Measurements from ENCODE around the gene TWIST2. TPM values are rescaled to one million over a fixed set of nuclear protein-coding genes. Genes with fewer than 3 reads are reported as not detected.

TWIST2 gene
- total RNA-seq, 4 donors from 2014 or later: 1.4 to 41.3 (median 15.7) TPM

- H3K36me3 ChIP-seq: no peaks in the 10 kb centered on the region
- H3K4me1 ChIP-seq: no peaks in the 10 kb centered on the region
- no peak for DNase-seq
- H3K9me3 ChIP-seq: no peaks in the 10 kb centered on the region
- TF ChIP-seq POLR2A (IDR thresholded peaks at IDR 0.05): no peak
- TF ChIP-seq CTCF (IDR thresholded peaks at IDR 0.05): no peak
- H3K27me3 ChIP-seq: no peaks in the 10 kb centered on the region
- no peak overlapping the region for H3K4me3 ChIP-seq
- H3K27ac ChIP-seq: no peak overlapping the region
These were observed 59.9 kb downstream of the TWIST2 start for GRCh38 chr2:238907717-238908173.

- peak in 2 of 3 donors; percentile 47 to 50 for DNase-seq
- no peak overlapping the region for H3K27ac ChIP-seq
- no peaks in the 10 kb centered on the region for H3K27me3 ChIP-seq
- H3K4me1 ChIP-seq: no peaks in the 10 kb centered on the region
- H3K36me3 ChIP-seq: no peaks in the 10 kb centered on the region
- H3K9me3 ChIP-seq: no peaks in the 10 kb centered on the region
- no peak for TF ChIP-seq CTCF (IDR thresholded peaks at IDR 0.05)
- no peak for TF ChIP-seq POLR2A (IDR thresholded peaks at IDR 0.05)
- H3K4me3 ChIP-seq: no peak overlapping the region
These were observed 61.4 kb downstream of the TWIST2 start for GRCh38 chr2:238908960-238909951.

- TF ChIP-seq CTCF (IDR thresholded peaks at IDR 0.05) (no peak), POLR2A (IDR thresholded peaks at IDR 0.05) (no peak)
- H3K27ac ChIP-seq: no peak overlapping the region
- H3K9me3 ChIP-seq: no peaks in the 10 kb centered on the region
- H3K4me3 ChIP-seq: no peak overlapping the region
- peak in 1 of 3 donors; percentile 49 for DNase-seq
- no peaks in the 10 kb centered on the region for H3K4me1 ChIP-seq
- H3K27me3 ChIP-seq: no peaks in the 10 kb centered on the region
- no peaks in the 10 kb centered on the region for H3K36me3 ChIP-seq
These were observed 63.0 kb downstream of the TWIST2 start for GRCh38 chr2:238910751-238911351.

- DNase-seq: peak in 1 of 3 donors; percentile 19
These were observed 63.7 kb downstream of the TWIST2 start for GRCh38 chr2:238911376-238912227.

More at GRCh38 chr2:238911376-238912227, 63.7 kb downstream of the TWIST2 start:
- Histone ChIP-seq H3K27me3 (no peaks in the 10 kb centered on the region), H3K4me3 (no peak overlapping the region), H3K4me1 (no peaks in the 10 kb centered on the region), H3K27ac (no peak overlapping the region), H3K36me3 (no peaks in the 10 kb centered on the region), H3K9me3 (no peaks in the 10 kb centered on the region)
- no peak for TF ChIP-seq POLR2A (IDR thresholded peaks at IDR 0.05)
- TF ChIP-seq CTCF (IDR thresholded peaks at IDR 0.05): no peak
